Caco-2 (cell line): Measurements from ENCODE around the gene NAA11. TPM values are rescaled to one million over a fixed set of nuclear protein-coding genes. Genes with fewer than 3 reads are reported as not detected.

Source experiments
- BruUV-seq: library from RNA; stranded (reverse); fragments of 400-500 nt; replicated peaks from 2 replicates; lab custom pipeline; 2021; lab: Mats Ljungman, UMichigan
- CTCF ChIA-PET: fragments of 300-600 bp; sonication (Branson Sonifier 250); formaldehyde crosslinking; loops from one replicate; lab custom pipeline; 2022; ENCODE audit warnings: antibody characterized with exemption; lab: Charles Lee
- POLR2A ChIA-PET: fragments of 300-600 bp; sonication (Branson Sonifier 250); formaldehyde crosslinking; loops from one replicate; lab custom pipeline; 2022; ENCODE audit warnings: antibody characterized with exemption; lab: Charles Lee
- DNase-seq, 2 experiments: peaks; one replicate each; pipeline versions ENCODE4 v3.0.0 to v3.0.0-alpha.2; 2020 to 2022
- H3K27me3 ChIP-seq: replicated peaks from 2 replicates; pipeline ENCODE4 v1.6.0; 2011; ENCODE audit warnings: low read length; ENCODE audit not compliant: control insufficient read depth, insufficient read depth
- H3K36me3 ChIP-seq: 2 replicates; pipeline ENCODE4 v1.5.1; 2011; ENCODE audit warnings: low read length; ENCODE audit not compliant: control insufficient read depth, insufficient read depth
- H3K4me1 ChIP-seq: fragments of 250-450 bp; sonication (Bioruptor Pico); 2 replicates; pipeline ENCODE4 v1.5.1; 2020; ENCODE audit warnings: mild to moderate bottlenecking
- H3K4me3 ChIP-seq: 2 replicates; pipeline ENCODE4 v1.5.1; 2011; ENCODE audit warnings: low read depth, mild to moderate bottlenecking, control low read depth, low read length
- H3K9me3 ChIP-seq: fragments of 250-450 bp; sonication (Bioruptor Pico); 2 replicates; pipeline ENCODE4 v1.5.1; 2020; ENCODE audit warnings: mild to moderate bottlenecking, moderate library complexity
- H3K27ac Mint-ChIP-seq: one replicate; pipeline ENCODE4 v1.8.0; 2022; ENCODE audit warnings: mixed read lengths; ENCODE audit not compliant: unreplicated experiment
- H3K27me3 Mint-ChIP-seq: one replicate; pipeline ENCODE4 v1.8.0; 2022; ENCODE audit warnings: mixed read lengths; ENCODE audit not compliant: insufficient read depth, unreplicated experiment
- H3K36me3 Mint-ChIP-seq: one replicate; pipeline ENCODE4 v1.8.0; 2022; ENCODE audit warnings: mild to moderate bottlenecking, mixed read lengths; ENCODE audit not compliant: insufficient read depth, unreplicated experiment
- H3K4me1 Mint-ChIP-seq: one replicate; pipeline ENCODE4 v1.8.0; 2022; ENCODE audit warnings: low read depth, mixed read lengths; ENCODE audit not compliant: unreplicated experiment
- H3K4me3 Mint-ChIP-seq: one replicate; pipeline ENCODE4 v1.8.0; 2022; ENCODE audit warnings: mild to moderate bottlenecking, moderate library complexity, mixed read lengths; ENCODE audit not compliant: unreplicated experiment
- H3K9me3 Mint-ChIP-seq: one replicate; pipeline ENCODE4 v1.8.0; 2022; ENCODE audit warnings: mixed read lengths; ENCODE audit not compliant: unreplicated experiment
- intact Hi-C: fragments of 100-400 bp; cut with micrococcal nuclease; formaldehyde crosslinking; loops from one replicate; pipeline ENCODE4 v1.10.0; 2022; ENCODE audit not compliant: unreplicated experiment
- total RNA-seq: library from RNA; stranded (reverse); gene quantifications from 2 replicates; pipeline ENCODE4 v1.2.3, GENCODE V29; 2022
- TF ChIP-seq, protein P1 (sequence below), 2 experiments: fragments of 200-600 bp in 1 of 2; IDR thresholded peaks; 1 replicate in 1 of 2; 2 replicates in 1 of 2; pipeline versions ENCODE4 v1.5.1 to v1.8.0; 2011 to 2022; ENCODE audit warnings: antibody characterized with exemption in 1 of 2, control low read depth in 1 of 2, inconsistent platforms in 1 of 2, low read depth in 1 of 2, low read length in 1 of 2, mild to moderate bottlenecking in 1 of 2, moderate library complexity in 1 of 2; ENCODE audit not compliant: insufficient read depth in 1 of 2, severe bottlenecking in 1 of 2, unreplicated experiment in 1 of 2

NAA11 gene
- total RNA-seq, 1 experiment from 2014 or later: not detected

DNA sequence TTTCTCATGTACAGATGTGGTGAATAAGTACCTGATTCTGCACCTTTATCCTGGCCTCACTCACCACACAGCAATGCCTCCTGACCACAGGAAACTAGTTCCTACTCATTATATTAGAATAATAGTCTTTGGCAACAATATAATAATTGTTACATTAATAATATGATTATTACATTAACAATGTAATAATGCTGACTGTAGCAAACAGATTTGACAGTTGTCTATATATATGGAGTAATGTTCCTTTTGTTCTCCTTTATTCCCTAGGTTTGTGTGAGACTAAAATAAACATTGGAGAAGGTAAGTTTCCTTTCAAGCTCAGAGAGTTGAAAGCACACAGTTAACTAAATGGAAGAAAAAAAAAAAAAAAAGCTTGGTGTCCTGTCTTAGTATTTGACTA, 40.6 kb upstream of the NAA11 start:
- intact Hi-C loops: no loop called here
- no TSS peak for BruUV-seq
- no peak overlapping the region for H3K27ac Mint-ChIP-seq

DNA sequence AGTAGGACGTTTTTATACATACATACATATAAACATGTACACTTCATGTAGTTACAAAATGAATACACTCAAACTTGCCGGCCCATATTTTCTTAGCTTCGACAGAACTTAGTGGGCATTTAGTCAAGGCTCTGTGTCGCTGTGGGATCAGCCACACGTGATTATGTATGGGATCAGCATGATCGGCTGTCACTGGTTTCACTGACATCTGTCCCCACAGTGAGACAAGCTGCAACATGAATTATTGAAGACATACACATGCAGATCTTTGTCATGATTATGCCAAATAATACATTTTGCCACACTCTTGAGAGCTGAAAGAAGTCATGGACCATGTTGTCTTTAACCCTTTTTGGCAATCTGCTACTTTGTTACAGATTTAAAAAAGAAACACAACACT, 38.2 kb upstream of the NAA11 start:
- POLR2A ChIA-PET: no interaction called here
- intact Hi-C loops: no loop called here
- Mint-ChIP-seq H3K4me1 (no peaks in the 10 kb centered on the region), H3K27ac (no peak overlapping the region), H3K36me3 (no peaks in the 10 kb centered on the region), H3K4me3 (no peak overlapping the region), H3K27me3 (no peaks in the 10 kb centered on the region), H3K9me3 (no peaks in the 10 kb centered on the region)
- H3K27me3 ChIP-seq: no peaks in the 10 kb centered on the region
- no TSS peak for BruUV-seq
- CTCF ChIA-PET: no interaction called here
- TF ChIP-seq, protein P1, sequence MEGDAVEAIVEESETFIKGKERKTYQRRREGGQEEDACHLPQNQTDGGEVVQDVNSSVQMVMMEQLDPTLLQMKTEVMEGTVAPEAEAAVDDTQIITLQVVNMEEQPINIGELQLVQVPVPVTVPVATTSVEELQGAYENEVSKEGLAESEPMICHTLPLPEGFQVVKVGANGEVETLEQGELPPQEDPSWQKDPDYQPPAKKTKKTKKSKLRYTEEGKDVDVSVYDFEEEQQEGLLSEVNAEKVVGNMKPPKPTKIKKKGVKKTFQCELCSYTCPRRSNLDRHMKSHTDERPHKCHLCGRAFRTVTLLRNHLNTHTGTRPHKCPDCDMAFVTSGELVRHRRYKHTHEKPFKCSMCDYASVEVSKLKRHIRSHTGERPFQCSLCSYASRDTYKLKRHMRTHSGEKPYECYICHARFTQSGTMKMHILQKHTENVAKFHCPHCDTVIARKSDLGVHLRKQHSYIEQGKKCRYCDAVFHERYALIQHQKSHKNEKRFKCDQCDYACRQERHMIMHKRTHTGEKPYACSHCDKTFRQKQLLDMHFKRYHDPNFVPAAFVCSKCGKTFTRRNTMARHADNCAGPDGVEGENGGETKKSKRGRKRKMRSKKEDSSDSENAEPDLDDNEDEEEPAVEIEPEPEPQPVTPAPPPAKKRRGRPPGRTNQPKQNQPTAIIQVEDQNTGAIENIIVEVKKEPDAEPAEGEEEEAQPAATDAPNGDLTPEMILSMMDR (IDR thresholded peaks at IDR 0.05; ENCODE audit: insufficient read depth in 1 of 2, low read depth in 1 of 2, low read length in 1 of 2, severe bottlenecking in 1 of 2, unreplicated experiment in 1 of 2): no peak
- no peaks in the 10 kb centered on the region for H3K36me3 ChIP-seq
- no peaks in the 10 kb centered on the region for H3K4me1 ChIP-seq
- no peaks in the 10 kb centered on the region for H3K9me3 ChIP-seq
- no peak overlapping the region for H3K4me3 ChIP-seq
- DNase-seq: no peak

More for the DNA sequence above, 40.6 kb upstream of the NAA11 start:
- no peaks in the 10 kb centered on the region for H3K27me3 ChIP-seq
- ChIA-PET POLR2A (no interaction called here), CTCF (no interaction called here)
- H3K4me3 Mint-ChIP-seq: no peak overlapping the region
- no peaks in the 10 kb centered on the region for H3K36me3 Mint-ChIP-seq
- H3K9me3 Mint-ChIP-seq: no peaks in the 10 kb centered on the region
- H3K4me1 ChIP-seq: no peaks in the 10 kb centered on the region
- no peak overlapping the region for H3K4me3 ChIP-seq
- TF ChIP-seq, protein P1 (IDR thresholded peaks at IDR 0.05; ENCODE audit: insufficient read depth in 1 of 2, low read depth in 1 of 2, low read length in 1 of 2, severe bottlenecking in 1 of 2, unreplicated experiment in 1 of 2): no peak
- no peaks in the 10 kb centered on the region for H3K9me3 ChIP-seq
- no peaks in the 10 kb centered on the region for H3K4me1 Mint-ChIP-seq
- no peak for DNase-seq
- H3K36me3 ChIP-seq: no peaks in the 10 kb centered on the region
- peaks cover 3% of the 10 kb centered on the region for H3K27me3 Mint-ChIP-seq

DNA sequence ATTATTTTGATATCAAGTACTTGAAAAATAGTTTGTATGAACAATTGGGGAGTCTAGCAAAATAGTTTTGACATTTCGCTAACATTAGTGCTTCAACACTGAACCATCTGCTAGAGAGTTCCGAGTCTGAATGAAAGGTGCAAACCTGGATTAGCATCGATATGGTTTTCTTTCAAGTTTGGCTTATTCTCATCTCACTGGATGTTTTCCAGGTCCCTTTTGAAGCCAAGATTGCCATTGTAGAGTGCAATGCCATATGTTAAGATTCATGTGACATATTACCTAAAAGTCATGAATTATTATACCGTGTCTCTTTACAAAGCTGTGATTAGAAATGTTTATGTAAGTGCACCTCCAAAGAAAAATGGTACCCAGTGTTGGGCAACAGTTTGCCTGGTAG, 36.8 kb upstream of the NAA11 start:
- Histone ChIP-seq H3K9me3 (no peaks in the 10 kb centered on the region), H3K36me3 (no peaks in the 10 kb centered on the region), H3K4me3 (no peak overlapping the region), H3K27me3 (no peaks in the 10 kb centered on the region), H3K4me1 (no peaks in the 10 kb centered on the region)
- TF ChIP-seq, protein P1 (IDR thresholded peaks at IDR 0.05; ENCODE audit: insufficient read depth in 1 of 2, low read depth in 1 of 2, low read length in 1 of 2, severe bottlenecking in 1 of 2, unreplicated experiment in 1 of 2): no peak
- Mint-ChIP-seq H3K36me3 (no peaks in the 10 kb centered on the region), H3K4me1 (no peaks in the 10 kb centered on the region), H3K27ac (no peak overlapping the region), H3K9me3 (no peaks in the 10 kb centered on the region), H3K4me3 (no peak overlapping the region), H3K27me3 (no peaks in the 10 kb centered on the region)
- DNase-seq: no peak
- ChIA-PET CTCF (no interaction called here), POLR2A (no interaction called here)
- BruUV-seq: no TSS peak
- intact Hi-C loops: no loop called here
